ENCODE data around the gene GCLM.

- TF ChIP-seq POLR2AphosphoS5 (IDR thresholded peaks at IDR 0.05; ENCODE audit: low read depth, low read length) (no peak), SIN3A (IDR thresholded peaks at IDR 0.05; ENCODE audit: borderline replicate concordance, insufficient read depth, low read length) (no peak)
Observed at GRCh38 chr1:93904228-93904627, 5.0 kb downstream of the GCLM start.

Data from PFSK-1 (cell line).